SK-N-SH (cell line): ENCODE results near the gene MST1. TPM values are rescaled to one million over a fixed set of nuclear protein-coding genes. Genes with fewer than 3 reads are reported as not detected.
A peak's percentile ranks its signal among the peaks of the same experiment; 100 is the strongest.

Source experiments
- CTCF ChIA-PET: fragments of 300-600, 350-600 bp; formaldehyde crosslinking; extraction: SDS; loops from one replicate; lab custom pipeline; 2021; lab: Yijun Ruan, JAX
- POLR2A ChIA-PET: fragments of 350-600 bp; sonication (Branson Sonifier 250); formaldehyde crosslinking; extraction: SDS; loops from one replicate; lab custom pipeline; 2020; ENCODE audit warnings: antibody characterized with exemption, inconsistent platforms; lab: Yijun Ruan, JAX
- DNase-seq: peaks from one replicate; pipeline ENCODE4 v3.0.0; 2012
- H2AFZ ChIP-seq: fragments of 200-600 bp; sonication (generic); 2 replicates; pipeline ENCODE4 v1.8.1; 2016; ENCODE audit warnings: antibody characterized with exemption, mild to moderate bottlenecking, low read depth
- H3F3A ChIP-seq: fragments of 200-600 bp; sonication (generic); replicated peaks from 2 replicates; pipeline ENCODE3; 2016; ENCODE audit warnings: antibody characterized with exemption, mild to moderate bottlenecking; ENCODE audit not compliant: insufficient read depth
- H3K27ac ChIP-seq, 2 experiments: fragments of 200-500 bp in 1 of 2; fragments of 200-600 bp in 1 of 2; sonication (Bioruptor generic) in 1 of 2; sonication (generic), shearing (Covaris generic) in 1 of 2; 2 replicates each; pipeline versions ENCODE4 v1.5.1 to v1.6.1; 2014 to 2016; ENCODE audit warnings: low read depth in 2 of 2, inconsistent platforms in 1 of 2, low read length in 1 of 2, mild to moderate bottlenecking in 1 of 2, mixed read lengths in 1 of 2
- H3K27me3 ChIP-seq: fragments of 200-600 bp; sonication (generic), shearing (Covaris generic); 2 replicates; pipeline ENCODE4 v1.6.1; 2016; ENCODE audit warnings: mixed run types; ENCODE audit not compliant: insufficient read depth
- H3K36me3 ChIP-seq, 2 experiments: fragments of 200-500 bp in 1 of 2; fragments of 200-600 bp in 1 of 2; sonication (Bioruptor generic) in 1 of 2; sonication (generic) in 1 of 2; replicated peaks in 1 of 2; 2 replicates each; pipeline versions ENCODE3 to v1.5.1; 2014 to 2016; ENCODE audit warnings: low read length in 1 of 2, mild to moderate bottlenecking in 1 of 2; ENCODE audit not compliant: insufficient read depth in 2 of 2, control insufficient read depth in 1 of 2
- H3K4me1 ChIP-seq, 2 experiments: fragments of 200-500 bp in 1 of 2; fragments of 200-600 bp in 1 of 2; sonication (Bioruptor generic) in 1 of 2; sonication (generic), shearing (Covaris generic) in 1 of 2; 2 replicates each; pipeline versions ENCODE4 v1.5.1 to v1.6.1; 2014 to 2016; ENCODE audit warnings: low read depth in 1 of 2, low read length in 1 of 2, mixed run types in 1 of 2; ENCODE audit not compliant: insufficient read depth in 2 of 2, control insufficient read depth in 1 of 2
- H3K4me2 ChIP-seq: fragments of 200-600 bp; sonication (generic), shearing (Covaris generic); 2 replicates; pipeline ENCODE4 v1.6.1; 2017; ENCODE audit warnings: mixed run types
- H3K4me3 ChIP-seq, 2 experiments: fragments of 200-500 bp in 1 of 2; fragments of 200-600 bp in 1 of 2; sonication (Bioruptor generic) in 1 of 2; sonication (generic), shearing (Covaris generic) in 1 of 2; 2 replicates each; pipeline versions ENCODE4 v1.5.1 to v1.8.1; 2014 to 2016; ENCODE audit warnings: low read depth in 2 of 2, inconsistent platforms in 1 of 2, low read length in 1 of 2, mild to moderate bottlenecking in 1 of 2, mixed read lengths in 1 of 2, moderate library complexity in 1 of 2
- H3K79me2 ChIP-seq: fragments of 200-600 bp; sonication (generic); 2 replicates; pipeline ENCODE4 v1.8.1; 2017; ENCODE audit warnings: mild to moderate bottlenecking; ENCODE audit not compliant: insufficient read depth
- H3K9ac ChIP-seq: fragments of 200-600 bp; sonication (generic); 2 replicates; pipeline ENCODE4 v1.6.1; 2017; ENCODE audit warnings: mixed run types
- H3K9me2 ChIP-seq: fragments of 200-600 bp; sonication (generic); 2 replicates; pipeline ENCODE4 v1.6.1; 2017; ENCODE audit warnings: mixed run types
- H3K9me3 ChIP-seq: fragments of 200-600 bp; sonication (generic); 2 replicates; pipeline ENCODE4 v1.6.1; 2017; ENCODE audit warnings: mixed run types, mild to moderate bottlenecking, moderate library complexity
- H4K20me1 ChIP-seq: fragments of 200-600 bp; sonication (generic); 2 replicates; pipeline ENCODE4 v1.6.1; 2017; ENCODE audit warnings: mild to moderate bottlenecking, mixed run types; ENCODE audit not compliant: insufficient read depth
- ELF1 ChIP-seq: IDR thresholded peaks from 2 replicates; pipeline ENCODE4 v1.4.0; 2012
- MXI1 ChIP-seq: IDR thresholded peaks from 2 replicates; pipeline ENCODE4 v1.6.1; 2012; ENCODE audit warnings: mild to moderate bottlenecking, low read depth, low read length, improper control_type of control experiment
- NFIC ChIP-seq: IDR thresholded peaks from 2 replicates; pipeline ENCODE4 v1.4.0; 2012; ENCODE audit warnings: borderline replicate concordance
- RCOR1 ChIP-seq: fragments of 150-350 bp; IDR thresholded peaks from 2 replicates; pipeline ENCODE4 v1.6.1; 2017; ENCODE audit warnings: antibody characterized with exemption, low read length
- RFX5 ChIP-seq: IDR thresholded peaks from 2 replicates; pipeline ENCODE4 v1.6.1; 2012; ENCODE audit warnings: mild to moderate bottlenecking, improper control_type of control experiment, low read length
- RXRA ChIP-seq: IDR thresholded peaks from 2 replicates; pipeline ENCODE4 v1.4.0; 2012; ENCODE audit warnings: low read depth, mild to moderate bottlenecking, borderline replicate concordance
- SIN3A ChIP-seq: IDR thresholded peaks from 2 replicates; pipeline ENCODE4 v1.6.1; 2012; ENCODE audit warnings: low read depth, mild to moderate bottlenecking, low read length, moderate library complexity, borderline replicate concordance
- TAF1 ChIP-seq: IDR thresholded peaks from 2 replicates; pipeline ENCODE4 v1.6.1; 2012; ENCODE audit warnings: low read depth, mild to moderate bottlenecking, low read length, moderate library complexity, borderline replicate concordance
- USF1 ChIP-seq: IDR thresholded peaks from 2 replicates; pipeline ENCODE4 v1.4.0; 2012; ENCODE audit warnings: low read depth, borderline replicate concordance
- USF2 ChIP-seq: fragments of 150-350 bp; IDR thresholded peaks from 2 replicates; pipeline ENCODE4 v1.6.1; 2017; ENCODE audit warnings: antibody characterized with exemption, low read length, low read depth, borderline replicate concordance
- WGBS: methylation state at CpG from one replicate; pipeline ENCODE4 v1.1.6; 2017; ENCODE audit warnings: low lambda C conversion rate; 5-methylcytosine and 5-hydroxymethylcytosine counted together
- polyA plus RNA-seq, 3 experiments: library from polyadenylated mRNA; depleted of rRNA; stranded (reverse); fragments of >200 nt; gene quantifications; 2 replicates each; pipeline ENCODE4 v1.2.3, GENCODE V29; 2012
- TF ChIP-seq, protein P1 (sequence below): IDR thresholded peaks from 2 replicates; pipeline ENCODE4 v1.6.1; 2012; ENCODE audit warnings: mild to moderate bottlenecking, low read depth, low read length, moderate library complexity
- TF ChIP-seq, protein P2 (sequence below): IDR thresholded peaks from 2 replicates; pipeline ENCODE4 v1.4.0; 2012; ENCODE audit warnings: low read depth
- TF ChIP-seq, protein P3 (sequence below): fragments of 200-600 bp; sonication (generic); IDR thresholded peaks from 2 replicates; pipeline ENCODE4 v1.6.1; 2017; ENCODE audit warnings: antibody characterized with exemption, mild to moderate bottlenecking, moderate library complexity

Gene MST1
- polyA plus RNA-seq, 1 of the 3 experiments (the other 2 are of a cell fraction) = 35.1 TPM

GRCh38 chr3:49723628-49724551 is 34.6 kb upstream of the MST1 start, which contains the start of gene GMPPB (continued):
- TF ChIP-seq SIN3A = peak; percentile 10; the same call in 1 of the 2 replicates
- no peak for TF ChIP-seq RXRA
- TF ChIP-seq RFX5 = peak; percentile 87
- TF ChIP-seq TAF1 = 0 out of 2 replicates have a peak, but pooled peaks have one; percentile 30
- TF ChIP-seq, protein P1, sequence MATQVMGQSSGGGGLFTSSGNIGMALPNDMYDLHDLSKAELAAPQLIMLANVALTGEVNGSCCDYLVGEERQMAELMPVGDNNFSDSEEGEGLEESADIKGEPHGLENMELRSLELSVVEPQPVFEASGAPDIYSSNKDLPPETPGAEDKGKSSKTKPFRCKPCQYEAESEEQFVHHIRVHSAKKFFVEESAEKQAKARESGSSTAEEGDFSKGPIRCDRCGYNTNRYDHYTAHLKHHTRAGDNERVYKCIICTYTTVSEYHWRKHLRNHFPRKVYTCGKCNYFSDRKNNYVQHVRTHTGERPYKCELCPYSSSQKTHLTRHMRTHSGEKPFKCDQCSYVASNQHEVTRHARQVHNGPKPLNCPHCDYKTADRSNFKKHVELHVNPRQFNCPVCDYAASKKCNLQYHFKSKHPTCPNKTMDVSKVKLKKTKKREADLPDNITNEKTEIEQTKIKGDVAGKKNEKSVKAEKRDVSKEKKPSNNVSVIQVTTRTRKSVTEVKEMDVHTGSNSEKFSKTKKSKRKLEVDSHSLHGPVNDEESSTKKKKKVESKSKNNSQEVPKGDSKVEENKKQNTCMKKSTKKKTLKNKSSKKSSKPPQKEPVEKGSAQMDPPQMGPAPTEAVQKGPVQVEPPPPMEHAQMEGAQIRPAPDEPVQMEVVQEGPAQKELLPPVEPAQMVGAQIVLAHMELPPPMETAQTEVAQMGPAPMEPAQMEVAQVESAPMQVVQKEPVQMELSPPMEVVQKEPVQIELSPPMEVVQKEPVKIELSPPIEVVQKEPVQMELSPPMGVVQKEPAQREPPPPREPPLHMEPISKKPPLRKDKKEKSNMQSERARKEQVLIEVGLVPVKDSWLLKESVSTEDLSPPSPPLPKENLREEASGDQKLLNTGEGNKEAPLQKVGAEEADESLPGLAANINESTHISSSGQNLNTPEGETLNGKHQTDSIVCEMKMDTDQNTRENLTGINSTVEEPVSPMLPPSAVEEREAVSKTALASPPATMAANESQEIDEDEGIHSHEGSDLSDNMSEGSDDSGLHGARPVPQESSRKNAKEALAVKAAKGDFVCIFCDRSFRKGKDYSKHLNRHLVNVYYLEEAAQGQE = no peak
- peak; percentile 3; the same call in 1 of the 2 replicates for TF ChIP-seq USF1
- peak; percentile 60; the same call in 1 of the 2 replicates for TF ChIP-seq ELF1
- TF ChIP-seq, protein P2, sequence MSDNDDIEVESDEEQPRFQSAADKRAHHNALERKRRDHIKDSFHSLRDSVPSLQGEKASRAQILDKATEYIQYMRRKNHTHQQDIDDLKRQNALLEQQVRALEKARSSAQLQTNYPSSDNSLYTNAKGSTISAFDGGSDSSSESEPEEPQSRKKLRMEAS = peak; percentile 21; the same call in 1 of the 2 replicates

GRCh38 chr3:49723296-49723627 is 34.0 kb upstream of the MST1 start:
- WGBS = 3% methylated on average over 20 of the region's 20 CpGs
- TF ChIP-seq USF1 = peak; percentile 82
- no peak for TF ChIP-seq NFIC
- TF ChIP-seq, protein P2 = no peak
- no peak for TF ChIP-seq RCOR1
- TF ChIP-seq SIN3A = no peak
- TF ChIP-seq, protein P3, sequence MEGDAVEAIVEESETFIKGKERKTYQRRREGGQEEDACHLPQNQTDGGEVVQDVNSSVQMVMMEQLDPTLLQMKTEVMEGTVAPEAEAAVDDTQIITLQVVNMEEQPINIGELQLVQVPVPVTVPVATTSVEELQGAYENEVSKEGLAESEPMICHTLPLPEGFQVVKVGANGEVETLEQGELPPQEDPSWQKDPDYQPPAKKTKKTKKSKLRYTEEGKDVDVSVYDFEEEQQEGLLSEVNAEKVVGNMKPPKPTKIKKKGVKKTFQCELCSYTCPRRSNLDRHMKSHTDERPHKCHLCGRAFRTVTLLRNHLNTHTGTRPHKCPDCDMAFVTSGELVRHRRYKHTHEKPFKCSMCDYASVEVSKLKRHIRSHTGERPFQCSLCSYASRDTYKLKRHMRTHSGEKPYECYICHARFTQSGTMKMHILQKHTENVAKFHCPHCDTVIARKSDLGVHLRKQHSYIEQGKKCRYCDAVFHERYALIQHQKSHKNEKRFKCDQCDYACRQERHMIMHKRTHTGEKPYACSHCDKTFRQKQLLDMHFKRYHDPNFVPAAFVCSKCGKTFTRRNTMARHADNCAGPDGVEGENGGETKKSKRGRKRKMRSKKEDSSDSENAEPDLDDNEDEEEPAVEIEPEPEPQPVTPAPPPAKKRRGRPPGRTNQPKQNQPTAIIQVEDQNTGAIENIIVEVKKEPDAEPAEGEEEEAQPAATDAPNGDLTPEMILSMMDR = no peak
- peak; percentile 46 for TF ChIP-seq MXI1
- TF ChIP-seq USF2 = peak; percentile 36; the same call in 1 of the 2 replicates
- TF ChIP-seq, all 33 proteins: peak for 3

More at GRCh38 chr3:49723296-49723627, 34.0 kb upstream of the MST1 start:
- H3K9me2 ChIP-seq = no peaks in the 10 kb centered on the region
- CTCF ChIA-PET = interaction anchor here (1.2 to 2.0 kb wide), 3 partner anchors 80 to 184 kb away, joined by 4 to 8 read pairs (median 5); partner anchors contain the start of gene INKA1
- peaks cover 8 to 30% of the 10 kb centered on the region in 2 experiments; a peak in 2 of 4 replicates for H3K4me1 ChIP-seq
- peaks cover 14% of the 10 kb centered on the region for H3F3A ChIP-seq
- peaks cover 15% of the 10 kb centered on the region for H3K79me2 ChIP-seq
- H3K9ac ChIP-seq = peak overlapping the region; percentile 98
- DNase-seq = peak; percentile 62
- H4K20me1 ChIP-seq = no peaks in the 10 kb centered on the region
- peak overlapping the region; percentile 100 for H3K4me2 ChIP-seq
- POLR2A ChIA-PET = interaction anchor here (1.2 to 2.2 kb wide), 2 partner anchors 11 to 116 kb away, joined by 4 to 8 read pairs; no protein-coding TSS in a partner anchor
- peaks cover 0 to 53% of the 10 kb centered on the region in 2 experiments for H3K36me3 ChIP-seq
- peak overlapping the region; percentile 22; the same call in 1 of the 2 replicates for H2AFZ ChIP-seq
- no peaks in the 10 kb centered on the region for H3K27me3 ChIP-seq
- no peaks in the 10 kb centered on the region for H3K9me3 ChIP-seq
- H3K27ac ChIP-seq = peak overlapping the region; percentile 81 to 83
- peak overlapping the region; percentile 98 to 99 for H3K4me3 ChIP-seq
